Breast epithelium (tissue), 3 donors: Measurements from ENCODE around the gene EPHA3.

Source experiments
- POLR2AphosphoS5 ChIP-seq, 3 donors: sonication (generic); formaldehyde crosslinking; IDR thresholded peaks; one replicate each; pipeline ENCODE4 v1.6.1; 2017; ENCODE audit warnings: antibody characterized with exemption in 3 of 3
- TF ChIP-seq, protein P1 (sequence below), 3 donors: fragments of 450-650 bp; IDR thresholded peaks; one replicate each; pipeline ENCODE4 v1.5.1; 2016 to 2017; ENCODE audit warnings: antibody characterized with exemption in 3 of 3, mild to moderate bottlenecking in 3 of 3, moderate library complexity in 3 of 3

- no peak for TF ChIP-seq POLR2AphosphoS5 (IDR thresholded peaks at IDR 0.05)
- TF ChIP-seq, protein P1, sequence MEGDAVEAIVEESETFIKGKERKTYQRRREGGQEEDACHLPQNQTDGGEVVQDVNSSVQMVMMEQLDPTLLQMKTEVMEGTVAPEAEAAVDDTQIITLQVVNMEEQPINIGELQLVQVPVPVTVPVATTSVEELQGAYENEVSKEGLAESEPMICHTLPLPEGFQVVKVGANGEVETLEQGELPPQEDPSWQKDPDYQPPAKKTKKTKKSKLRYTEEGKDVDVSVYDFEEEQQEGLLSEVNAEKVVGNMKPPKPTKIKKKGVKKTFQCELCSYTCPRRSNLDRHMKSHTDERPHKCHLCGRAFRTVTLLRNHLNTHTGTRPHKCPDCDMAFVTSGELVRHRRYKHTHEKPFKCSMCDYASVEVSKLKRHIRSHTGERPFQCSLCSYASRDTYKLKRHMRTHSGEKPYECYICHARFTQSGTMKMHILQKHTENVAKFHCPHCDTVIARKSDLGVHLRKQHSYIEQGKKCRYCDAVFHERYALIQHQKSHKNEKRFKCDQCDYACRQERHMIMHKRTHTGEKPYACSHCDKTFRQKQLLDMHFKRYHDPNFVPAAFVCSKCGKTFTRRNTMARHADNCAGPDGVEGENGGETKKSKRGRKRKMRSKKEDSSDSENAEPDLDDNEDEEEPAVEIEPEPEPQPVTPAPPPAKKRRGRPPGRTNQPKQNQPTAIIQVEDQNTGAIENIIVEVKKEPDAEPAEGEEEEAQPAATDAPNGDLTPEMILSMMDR (IDR thresholded peaks at IDR 0.05), result no peak
Measured at GRCh38 chr3:89503891-89504391, 396.5 kb downstream of the EPHA3 start.
